Osteocyte (in vitro differentiated cells): ENCODE measurements around the gene KLF11. TPM values are rescaled to one million over a fixed set of nuclear protein-coding genes. Genes with fewer than 3 reads are reported as not detected.
A peak's percentile ranks its signal among the peaks of the same experiment; 100 is the strongest.

ENCODE experiments used
- DNase-seq: peaks from one replicate; pipeline ENCODE4 v3.0.0; 2021; ENCODE audit warnings: mixed read lengths; ENCODE audit not compliant: unreplicated experiment; ENCODE audit errors: extremely low spot score
- H3K27ac Mint-ChIP-seq: one replicate; pipeline ENCODE4 v1.8.0; 2021; ENCODE audit warnings: mild to moderate bottlenecking, mixed read lengths; ENCODE audit not compliant: unreplicated experiment
- H3K27me3 Mint-ChIP-seq: one replicate; pipeline ENCODE4 v1.8.0; 2021; ENCODE audit warnings: mixed read lengths; ENCODE audit not compliant: unreplicated experiment
- H3K36me3 Mint-ChIP-seq: one replicate; pipeline ENCODE4 v1.8.0; 2021; ENCODE audit warnings: mixed read lengths; ENCODE audit not compliant: unreplicated experiment
- H3K4me1 Mint-ChIP-seq: one replicate; pipeline ENCODE4 v1.8.0; 2021; ENCODE audit warnings: mixed read lengths; ENCODE audit not compliant: unreplicated experiment
- H3K4me3 Mint-ChIP-seq: one replicate; pipeline ENCODE4 v1.8.0; 2021; ENCODE audit warnings: mild to moderate bottlenecking, moderate library complexity, mixed read lengths; ENCODE audit not compliant: unreplicated experiment
- H3K9me3 Mint-ChIP-seq: one replicate; pipeline ENCODE4 v1.8.0; 2021; ENCODE audit warnings: mixed read lengths; ENCODE audit not compliant: unreplicated experiment
- total RNA-seq: library from RNA; stranded (reverse); gene quantifications from 2 replicates; pipeline ENCODE4 v1.2.1, GENCODE V29; 2021
- TF ChIP-seq, protein P1 (sequence below): fragments of 200-600 bp; sonication (generic); IDR thresholded peaks from 2 replicates; pipeline ENCODE4 v1.5.0; 2021; ENCODE audit warnings: antibody characterized with exemption, mild to moderate bottlenecking, moderate library complexity

KLF11 gene
- total RNA-seq, 1 donor from 2014 or later: 17.4 TPM

DNA sequence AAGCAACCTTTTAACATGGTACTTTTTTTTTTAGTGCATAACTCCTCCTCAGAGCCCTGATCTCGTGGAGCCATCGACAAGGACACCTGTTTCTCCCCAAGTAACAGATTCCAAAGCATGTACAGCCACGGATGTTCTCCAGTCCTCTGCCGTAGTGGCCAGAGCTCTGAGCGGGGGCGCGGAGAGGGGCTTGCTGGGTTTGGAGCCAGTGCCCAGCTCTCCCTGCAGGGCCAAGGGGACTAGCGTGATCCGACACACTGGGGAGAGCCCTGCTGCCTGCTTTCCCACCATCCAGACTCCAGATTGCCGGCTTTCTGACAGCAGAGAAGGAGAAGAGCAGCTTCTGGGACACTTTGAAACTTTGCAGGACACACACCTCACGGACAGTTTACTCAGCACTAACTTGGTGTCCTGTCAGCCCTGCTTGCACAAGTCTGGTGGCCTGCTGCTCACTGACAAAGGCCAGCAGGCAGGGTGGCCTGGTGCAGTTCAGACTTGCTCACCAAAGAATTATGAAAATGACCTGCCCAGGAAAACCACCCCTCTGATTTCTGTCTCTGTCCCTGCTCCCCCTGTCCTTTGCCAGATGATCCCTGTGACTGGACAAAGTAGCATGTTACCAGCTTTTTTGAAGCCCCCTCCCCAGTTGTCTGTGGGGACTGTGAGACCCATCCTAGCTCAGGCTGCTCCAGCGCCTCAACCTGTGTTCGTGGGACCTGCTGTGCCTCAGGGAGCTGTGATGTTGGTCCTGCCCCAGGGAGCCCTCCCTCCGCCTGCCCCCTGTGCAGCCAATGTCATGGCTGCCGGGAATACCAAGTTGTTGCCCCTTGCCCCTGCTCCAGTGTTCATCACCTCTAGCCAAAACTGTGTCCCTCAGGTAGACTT, 4.5 kb downstream of the KLF11 start:
- no peak overlapping the region for H3K4me3 Mint-ChIP-seq

DNA sequence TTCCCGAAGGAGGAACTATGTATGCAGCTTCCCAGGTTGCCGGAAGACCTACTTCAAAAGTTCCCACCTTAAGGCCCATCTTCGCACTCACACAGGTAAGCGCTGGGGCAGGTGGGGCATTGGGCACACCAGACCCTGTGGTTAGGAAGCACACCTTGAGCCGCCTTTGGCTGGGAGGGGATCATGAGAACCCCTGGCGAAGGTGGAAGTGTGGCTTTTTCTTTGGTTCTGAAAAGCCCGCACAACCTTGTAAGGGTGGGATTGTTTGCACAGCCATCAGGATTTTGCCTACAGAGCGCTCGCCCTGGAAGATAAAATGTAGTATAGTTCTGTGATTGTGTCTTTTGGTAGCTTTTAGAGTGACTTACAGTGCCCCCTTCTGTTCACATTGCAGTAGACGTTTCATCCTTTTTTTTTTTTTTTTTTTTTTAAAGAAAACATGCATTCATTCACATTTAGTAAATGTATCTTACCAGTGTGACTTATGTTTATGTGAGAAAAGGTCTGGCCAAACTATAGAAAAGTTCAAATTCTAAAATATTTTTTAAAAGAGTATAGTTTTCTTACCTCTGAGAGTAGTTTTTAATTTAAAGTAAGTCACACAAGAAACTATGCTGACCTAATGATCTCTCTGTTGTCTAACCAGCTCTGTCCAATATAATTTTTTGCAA, 5.3 kb downstream of the KLF11 start:
- TF ChIP-seq, protein P1, sequence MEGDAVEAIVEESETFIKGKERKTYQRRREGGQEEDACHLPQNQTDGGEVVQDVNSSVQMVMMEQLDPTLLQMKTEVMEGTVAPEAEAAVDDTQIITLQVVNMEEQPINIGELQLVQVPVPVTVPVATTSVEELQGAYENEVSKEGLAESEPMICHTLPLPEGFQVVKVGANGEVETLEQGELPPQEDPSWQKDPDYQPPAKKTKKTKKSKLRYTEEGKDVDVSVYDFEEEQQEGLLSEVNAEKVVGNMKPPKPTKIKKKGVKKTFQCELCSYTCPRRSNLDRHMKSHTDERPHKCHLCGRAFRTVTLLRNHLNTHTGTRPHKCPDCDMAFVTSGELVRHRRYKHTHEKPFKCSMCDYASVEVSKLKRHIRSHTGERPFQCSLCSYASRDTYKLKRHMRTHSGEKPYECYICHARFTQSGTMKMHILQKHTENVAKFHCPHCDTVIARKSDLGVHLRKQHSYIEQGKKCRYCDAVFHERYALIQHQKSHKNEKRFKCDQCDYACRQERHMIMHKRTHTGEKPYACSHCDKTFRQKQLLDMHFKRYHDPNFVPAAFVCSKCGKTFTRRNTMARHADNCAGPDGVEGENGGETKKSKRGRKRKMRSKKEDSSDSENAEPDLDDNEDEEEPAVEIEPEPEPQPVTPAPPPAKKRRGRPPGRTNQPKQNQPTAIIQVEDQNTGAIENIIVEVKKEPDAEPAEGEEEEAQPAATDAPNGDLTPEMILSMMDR: peak; percentile 72
- Mint-ChIP-seq H3K4me3 (no peak overlapping the region), H3K4me1 (peaks cover 17% of the 10 kb centered on the region), H3K36me3 (peaks cover 36% of the 10 kb centered on the region), H3K27ac (no peak overlapping the region), H3K9me3 (no peaks in the 10 kb centered on the region), H3K27me3 (no peaks in the 10 kb centered on the region)
- DNase-seq: no peak

More for the DNA sequence above, 4.5 kb downstream of the KLF11 start:
- TF ChIP-seq, protein P1: no peak
- no peak for DNase-seq
- Mint-ChIP-seq H3K27ac (no peak overlapping the region), H3K27me3 (no peaks in the 10 kb centered on the region), H3K36me3 (peaks cover 29% of the 10 kb centered on the region), H3K4me1 (peaks cover 18% of the 10 kb centered on the region), H3K9me3 (no peaks in the 10 kb centered on the region)

DNA sequence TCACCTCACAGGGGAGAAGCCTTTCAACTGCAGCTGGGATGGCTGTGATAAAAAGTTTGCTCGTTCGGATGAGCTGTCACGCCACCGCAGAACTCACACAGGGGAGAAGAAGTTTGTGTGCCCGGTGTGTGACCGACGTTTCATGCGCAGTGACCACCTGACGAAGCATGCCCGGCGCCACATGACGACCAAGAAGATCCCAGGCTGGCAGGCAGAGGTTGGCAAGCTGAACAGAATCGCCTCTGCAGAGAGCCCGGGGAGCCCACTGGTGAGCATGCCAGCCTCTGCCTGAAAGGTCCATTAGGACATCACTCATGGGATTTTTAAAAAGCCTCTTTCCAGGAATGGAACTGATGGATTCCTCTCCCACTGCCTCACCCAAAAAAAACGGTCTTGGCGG, 8.9 kb downstream of the KLF11 start:
- DNase-seq: no peak
- no peaks in the 10 kb centered on the region for H3K27me3 Mint-ChIP-seq
- peaks cover 42% of the 10 kb centered on the region for H3K36me3 Mint-ChIP-seq
- no peaks in the 10 kb centered on the region for H3K9me3 Mint-ChIP-seq
- TF ChIP-seq, protein P1: no peak
- no peak overlapping the region for H3K27ac Mint-ChIP-seq
- peaks cover 12% of the 10 kb centered on the region for H3K4me1 Mint-ChIP-seq
- H3K4me3 Mint-ChIP-seq: no peak overlapping the region

DNA sequence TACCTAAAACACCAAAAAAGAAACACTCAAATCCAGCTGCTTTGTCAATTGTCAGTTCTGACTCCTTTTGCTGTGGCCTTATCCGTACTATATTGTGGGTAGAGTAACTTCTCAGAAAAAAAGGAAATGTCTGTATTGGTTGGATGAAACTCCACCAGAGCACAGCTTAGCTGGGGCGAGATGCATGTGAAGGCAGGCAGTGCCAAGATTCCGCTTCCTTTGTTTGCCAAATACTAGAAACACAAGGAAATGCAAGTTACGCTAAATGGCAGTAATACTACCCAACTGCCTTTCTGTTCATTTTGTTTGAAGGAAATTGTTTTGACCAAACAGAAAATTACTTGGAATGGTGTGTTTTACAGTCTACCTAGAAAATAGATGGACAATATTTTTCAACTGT, 10.0 kb downstream of the KLF11 start:
- H3K27me3 Mint-ChIP-seq: no peaks in the 10 kb centered on the region
- peaks cover 19% of the 10 kb centered on the region for H3K4me1 Mint-ChIP-seq
- no peak overlapping the region for H3K4me3 Mint-ChIP-seq
- peaks cover 33% of the 10 kb centered on the region for H3K36me3 Mint-ChIP-seq
- no peaks in the 10 kb centered on the region for H3K9me3 Mint-ChIP-seq
- DNase-seq: no peak
- TF ChIP-seq, protein P1: no peak
- no peak overlapping the region for H3K27ac Mint-ChIP-seq

DNA sequence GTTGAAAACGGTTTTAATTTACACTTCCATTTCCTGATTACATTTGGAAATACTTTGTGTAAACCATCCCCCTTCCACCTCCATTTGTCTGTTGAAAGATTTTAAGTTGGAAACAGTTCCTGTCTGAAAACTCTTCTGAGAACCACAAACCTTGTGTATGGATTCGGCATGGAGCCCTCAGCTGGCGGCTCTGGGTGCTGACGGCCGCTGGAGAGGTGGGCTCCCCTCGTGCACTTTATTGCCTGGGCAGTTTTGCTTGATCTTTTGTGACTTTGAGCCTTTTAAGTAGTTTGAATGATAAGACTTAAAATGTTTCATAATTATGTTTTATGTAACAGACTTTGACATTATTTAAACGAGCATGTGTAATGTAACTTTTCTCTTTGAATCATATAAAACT, 11.1 kb downstream of the KLF11 start:
- no peak for DNase-seq
- H3K27me3 Mint-ChIP-seq: no peaks in the 10 kb centered on the region
- no peaks in the 10 kb centered on the region for H3K9me3 Mint-ChIP-seq
- H3K36me3 Mint-ChIP-seq: peaks cover 31% of the 10 kb centered on the region
- peaks cover 19% of the 10 kb centered on the region for H3K4me1 Mint-ChIP-seq
- TF ChIP-seq, protein P1: no peak
- no peak overlapping the region for H3K27ac Mint-ChIP-seq
- no peak overlapping the region for H3K4me3 Mint-ChIP-seq
